Left cardiac atrium (tissue), 4 donors: Measurements from ENCODE around the gene SUPT4H1. TPM values are rescaled to one million over a fixed set of nuclear protein-coding genes. Genes with fewer than 3 reads are reported as not detected.
"Not testable (repeated sequence)": the region's sequence is repeated elsewhere in the genome, so short reads cannot be mapped to it uniquely, and the experiment has no call there.

Experiments used
- ATAC-seq, 2 donors: fragments of 200-7000 bp; cut with Tn5 transposase; one replicate each; pipeline ENCODE4 v1.9.1; 2020; ENCODE audit warnings: mild to moderate bottlenecking in 2 of 2, moderate library complexity in 2 of 2
- DNase-seq: peaks from one replicate; pipeline ENCODE4 v3.0.0-alpha.2; 2020
- intact Hi-C, 2 donors: fragments of 100-400 bp; cut with DNase I; formaldehyde crosslinking; loops; one replicate each; pipeline versions ENCODE4 v1.14.1 to v1.15.1; 2022 to 2023
- long read RNA-seq: library from polyadenylated mRNA; unstranded; transcript quantifications from one replicate; pipeline ENCODE4 v2.0.0, GENCODE V29; 2021
- total RNA-seq, 2 donors: library from RNA; stranded (reverse); fragmentation: NEBNext Ultra II Directional; extraction: Animal tissue kit (Norgen Biotek cat#: 25700); gene quantifications; one replicate each; pipeline ENCODE4 v1.2.1, GENCODE V29; 2021
- donor health status: DM: no; HTN: yes; CAD: no.
- donor health status: DM: no; HTN: yes; CAD: no; lungs with severe emphysema.
- donor health status: DM: yes; HTN: yes; CAD: no.
- donor health status: Dilated cardiomyopathy.

SUPT4H1 gene
- 10 to 100 TPM; 49.4 to 60.6 TPM for total RNA-seq
- long read RNA-seq, transcript SUPT4H1-201 (5 exons, 1,489 nt): major isoform, 12 of 15 reads
- long read RNA-seq, partial matches to known transcripts: 0 of 15 reads
- long read RNA-seq, other reads (novel, unspliced or antisense): 0 of 15 reads

DNA sequence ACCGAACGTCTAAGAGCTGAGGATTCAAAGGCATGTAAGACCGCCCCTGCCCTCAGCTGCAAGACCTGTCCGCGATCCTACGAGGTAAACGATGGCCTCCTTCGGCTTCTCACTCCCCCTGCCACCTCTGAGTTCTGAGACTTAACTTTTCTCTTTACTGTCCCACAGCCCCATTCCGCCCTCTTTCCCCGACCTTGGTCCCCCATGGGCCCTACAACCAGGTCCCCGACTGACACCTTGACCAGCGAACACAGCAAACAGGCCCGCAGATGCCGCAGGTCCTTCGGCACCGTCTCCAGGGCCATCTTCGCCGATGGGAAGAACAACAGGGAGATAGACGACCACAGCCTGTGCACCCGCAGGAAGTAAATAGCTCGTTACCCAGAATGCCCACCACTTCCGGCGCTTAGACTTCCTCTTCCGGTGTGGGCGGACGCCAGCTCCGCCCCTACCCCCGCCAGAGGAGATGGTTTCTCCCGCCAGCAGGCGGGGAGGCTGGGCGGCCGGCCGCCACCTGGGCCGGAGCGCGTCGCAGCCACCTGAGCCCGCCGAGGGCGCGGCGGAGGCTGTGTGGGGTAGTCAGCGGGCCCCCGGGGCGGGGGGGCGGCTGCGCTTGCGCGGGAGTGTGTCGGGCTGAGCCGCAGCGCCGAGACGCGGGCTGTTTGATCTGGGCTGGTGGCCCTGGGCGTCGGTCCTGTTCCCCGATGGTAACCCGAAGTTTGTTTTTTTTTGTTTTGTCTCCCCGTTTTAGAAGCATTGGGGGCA is at the start of gene SUPT4H1:
TSS of gene SUPT4H1 (minus strand) at position 371 of the 765 bp plus-strand sequence. CDS start at position 305, 66 bp downstream.
- ATAC-seq (peak; percentile 98 to 99), DNase-seq (peak; percentile 89)
- intact Hi-C loops: loop anchor here in 1 of 2 donors (2.0 kb wide), 1 partner anchor 65 kb away; the partner anchor contains the start of gene RNF43

DNA sequence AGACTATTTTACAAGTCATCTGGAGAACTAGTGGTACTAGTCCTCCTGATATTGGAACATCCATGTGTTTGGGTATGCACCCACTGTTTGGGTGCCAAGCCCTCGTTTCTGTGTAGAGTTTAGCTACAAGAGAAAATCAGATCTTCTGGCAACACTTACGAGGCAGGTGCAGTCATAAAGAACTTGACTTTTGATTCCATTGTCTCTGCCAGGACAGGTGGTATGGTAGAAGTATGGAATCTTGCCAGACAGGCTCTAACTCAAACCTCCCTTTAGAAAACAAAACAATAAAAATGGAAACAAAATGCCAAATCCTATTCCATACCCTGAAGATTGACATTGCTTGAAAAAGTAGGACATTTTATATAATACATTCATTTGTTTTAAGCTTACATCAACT is 49.3 kb upstream of the SUPT4H1 start:
- no peak for DNase-seq
- no peak for ATAC-seq
- intact Hi-C loops: no loop called here

DNA sequence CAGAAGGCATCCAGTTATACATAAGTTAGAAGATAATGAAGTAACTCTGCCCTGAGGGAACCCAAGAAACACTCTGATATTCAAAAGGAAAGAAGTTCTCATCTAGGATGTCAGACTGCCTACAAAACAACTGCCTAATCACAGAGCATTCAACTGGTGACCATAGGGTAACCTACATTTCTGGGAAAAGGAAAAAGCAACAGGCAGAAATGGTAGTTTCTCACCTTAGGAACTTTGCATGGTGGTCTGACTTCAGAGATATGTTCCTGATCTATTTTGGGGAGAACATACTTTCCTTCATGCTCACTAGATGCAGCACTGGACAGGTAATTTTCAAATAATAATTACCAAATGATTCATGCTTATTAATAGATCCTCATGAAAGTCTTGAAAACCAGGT is 48.8 kb upstream of the SUPT4H1 start:
- intact Hi-C loops: no loop called here
- ATAC-seq (no peak), DNase-seq (no peak)

- ATAC-seq (no peak), DNase-seq (no peak)
- intact Hi-C loops: no loop called here
Measured at GRCh38 chr17:58399974-58400373, 48.0 kb upstream of the SUPT4H1 start.

- DNase-seq (no peak), ATAC-seq (no peak)
- intact Hi-C loops: no loop called here
Measured at GRCh38 chr17:58398574-58399266, 46.7 kb upstream of the SUPT4H1 start.

- DNase-seq, intact Hi-C loops, ATAC-seq: not testable (repeated sequence)
Measured at GRCh38 chr17:58397421-58397820, 45.4 kb upstream of the SUPT4H1 start.

DNA sequence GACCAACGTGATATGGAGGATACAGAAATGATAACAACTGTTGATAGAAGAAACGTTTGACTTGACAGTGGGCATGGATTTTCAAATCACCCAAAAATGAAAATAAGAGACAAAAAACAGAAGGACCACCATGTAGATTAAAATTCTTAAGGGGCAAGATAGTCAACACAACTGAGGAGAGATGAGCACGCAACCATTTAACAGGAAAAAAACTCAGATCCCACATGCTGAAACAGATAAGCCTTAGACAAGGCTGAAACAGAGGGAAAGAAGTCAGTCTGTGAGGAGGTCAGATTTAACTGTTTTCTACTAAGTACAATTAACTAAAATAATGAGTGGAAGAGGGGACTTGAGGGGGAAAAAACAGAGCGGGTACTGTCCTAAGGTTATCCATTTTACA is 44.2 kb upstream of the SUPT4H1 start:
- ATAC-seq: no peak
- no peak for DNase-seq
- intact Hi-C loops: no loop called here

GRCh38 chr17:58394534-58395223 is 42.7 kb upstream of the SUPT4H1 start:
- intact Hi-C loops: no loop called here
- ATAC-seq (no peak), DNase-seq (no peak)

DNA sequence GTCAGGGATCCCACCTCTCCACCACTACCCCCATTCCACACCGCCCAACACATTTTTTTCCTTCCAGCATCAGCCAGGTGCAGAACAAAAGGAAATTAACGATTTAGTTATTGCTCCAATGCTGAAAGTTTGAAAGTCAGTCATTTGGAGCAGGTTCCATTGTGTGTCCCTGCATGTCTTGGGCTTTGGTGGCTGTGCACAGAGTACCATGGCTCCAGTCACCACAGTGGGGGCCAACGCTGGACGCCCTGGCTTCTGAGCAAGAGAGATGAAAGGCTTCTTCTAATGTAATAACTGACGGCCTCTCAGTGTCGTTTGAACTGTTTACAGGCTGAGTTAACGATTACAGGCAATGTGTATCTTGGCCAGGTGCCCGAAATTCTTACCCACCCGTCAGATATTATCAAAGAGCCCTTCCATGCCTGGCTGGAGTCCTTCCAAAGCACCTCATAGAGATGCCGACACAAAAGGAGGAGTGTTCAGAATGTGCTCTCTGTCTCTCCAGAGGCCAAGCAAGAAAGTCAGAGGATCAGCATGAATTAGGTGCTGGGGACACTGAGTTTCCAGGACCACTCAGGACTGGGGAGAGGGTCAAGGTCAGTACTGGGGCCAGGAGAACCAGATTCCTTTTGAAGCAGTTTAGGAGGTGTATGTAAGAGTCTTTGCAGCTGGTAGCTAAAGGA is 39.4 kb upstream of the SUPT4H1 start:
- ATAC-seq: peak; percentile 23 to 50
- DNase-seq: peak; percentile 51
- intact Hi-C loops: no loop called here

DNA sequence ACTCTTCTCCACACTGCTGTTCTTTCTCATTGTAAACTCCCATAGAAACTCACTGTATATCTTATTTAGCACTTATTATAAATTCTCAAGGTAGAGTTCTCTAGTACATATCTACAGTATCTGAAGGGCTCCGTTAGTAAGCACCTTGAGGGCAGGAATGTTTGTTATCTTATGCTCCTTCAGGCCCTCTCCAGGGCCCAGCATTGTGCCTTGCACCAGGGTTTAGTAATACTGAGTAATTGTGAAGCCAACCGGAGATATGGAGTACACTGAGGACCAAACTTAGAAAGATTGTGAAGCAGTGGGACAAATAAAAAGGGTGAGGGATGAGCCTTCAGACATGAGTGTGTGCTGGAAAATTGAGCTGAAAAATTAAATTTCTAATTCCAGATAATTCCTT is 38.9 kb upstream of the SUPT4H1 start:
- ATAC-seq (no peak), DNase-seq (no peak)
- intact Hi-C loops: no loop called here

- ATAC-seq (no peak), DNase-seq (no peak)
- intact Hi-C loops: no loop called here
Measured at GRCh38 chr17:58388302-58389190, 36.5 kb upstream of the SUPT4H1 start.

DNA sequence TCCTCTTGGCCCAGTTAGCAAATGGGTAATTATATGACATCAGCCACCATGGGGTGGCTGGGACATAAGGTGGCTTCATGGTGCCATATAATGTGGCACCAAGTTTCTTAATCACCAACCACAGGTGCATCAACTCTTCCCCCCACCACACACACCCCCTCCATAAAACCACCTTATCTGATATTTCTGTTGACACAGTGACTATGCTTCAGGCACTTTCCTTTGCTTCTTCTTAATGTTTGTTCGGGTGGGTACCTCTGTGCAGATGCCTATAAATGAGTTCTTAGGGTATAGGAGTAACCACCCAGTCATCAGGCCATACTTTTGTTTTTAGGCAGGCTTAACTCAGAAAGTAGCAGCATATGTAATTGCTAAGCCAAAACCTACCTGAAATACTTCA is 35.8 kb upstream of the SUPT4H1 start:
- DNase-seq: no peak
- intact Hi-C loops: no loop called here
- no peak for ATAC-seq

GRCh38 chr17:58386708-58387107 is 34.7 kb upstream of the SUPT4H1 start:
- intact Hi-C loops: no loop called here
- DNase-seq (no peak), ATAC-seq (no peak)

DNA sequence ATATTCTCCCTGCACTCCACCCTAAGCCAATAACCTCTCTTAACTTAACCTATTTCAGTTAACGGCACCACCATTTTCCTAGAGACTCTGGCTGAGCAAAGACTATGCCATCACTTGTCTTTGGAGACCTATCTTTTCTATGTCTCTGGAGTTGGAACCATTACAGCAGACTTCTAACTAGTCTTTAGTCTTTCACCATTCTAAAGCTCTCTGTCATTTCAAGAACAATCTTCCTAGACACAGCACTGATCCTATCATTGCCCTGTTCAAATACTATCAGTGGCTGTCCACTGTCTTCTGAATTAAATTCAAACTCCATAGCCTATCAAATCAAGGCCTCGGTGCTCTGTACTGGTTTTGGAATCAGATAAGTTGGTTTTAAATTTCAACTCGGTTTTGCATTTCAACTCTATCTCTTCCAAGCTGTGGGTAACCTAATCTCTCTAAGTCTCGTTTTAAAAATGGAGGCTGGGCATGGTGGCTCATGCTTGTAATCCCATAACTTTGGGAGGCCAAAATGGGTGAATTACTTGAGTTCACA is 33.4 kb upstream of the SUPT4H1 start:
- DNase-seq (no peak), ATAC-seq (no peak)
- intact Hi-C loops: no loop called here

GRCh38 chr17:58384897-58385296 is 32.9 kb upstream of the SUPT4H1 start:
- DNase-seq: no peak
- ATAC-seq: no peak
- intact Hi-C loops: no loop called here

DNA sequence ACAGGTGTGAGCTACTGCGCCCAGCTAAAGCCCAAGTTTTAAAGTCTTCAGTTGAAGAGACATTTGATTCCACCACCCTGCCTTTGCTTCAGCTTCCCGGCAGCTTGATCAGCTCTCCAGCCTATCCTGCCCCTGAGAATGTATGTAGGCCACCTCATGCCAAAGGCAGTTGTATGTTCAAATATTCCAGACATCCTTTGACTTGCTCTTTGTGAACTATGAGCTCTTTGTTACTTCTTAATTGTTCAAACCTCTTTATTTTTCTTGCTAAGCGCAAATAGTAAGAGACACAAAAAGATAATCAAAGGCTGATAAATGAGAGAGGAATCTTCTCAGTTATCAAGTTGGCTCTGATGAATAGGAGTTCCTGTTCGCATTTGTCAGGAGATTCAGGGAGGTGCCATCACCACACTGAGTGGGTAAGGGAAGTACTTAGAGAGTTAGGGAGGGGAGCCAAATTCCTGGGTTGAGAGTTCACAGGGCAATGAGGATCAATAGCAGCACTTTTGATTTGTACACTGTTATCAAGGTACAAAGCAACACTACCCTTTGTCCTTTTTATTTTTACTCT is 32.0 kb upstream of the SUPT4H1 start:
- intact Hi-C loops: no loop called here
- DNase-seq: no peak
- ATAC-seq: no peak

- no peak for DNase-seq
- intact Hi-C loops: no loop called here
Measured at GRCh38 chr17:58382872-58383242, 30.9 kb upstream of the SUPT4H1 start.

More at GRCh38 chr17:58382872-58383242, 30.9 kb upstream of the SUPT4H1 start:
- ATAC-seq: no peak
